Neutrophil (primary cell): ENCODE measurements around the gene SYCN.

ENCODE experiments used
- H3K27ac ChIP-seq: fragments of 200-600 bp; sonication (generic); 2 replicates; pipeline ENCODE4 v1.5.1; 2016; ENCODE audit warnings: mild to moderate bottlenecking, moderate library complexity
- H3K27me3 ChIP-seq: fragments of 200-600 bp; sonication (generic); 2 replicates; pipeline ENCODE4 v1.6.0; 2016; ENCODE audit warnings: mild to moderate bottlenecking
- H3K36me3 ChIP-seq: fragments of 200-600 bp; sonication (generic); 2 replicates; pipeline ENCODE4 v1.5.1; 2017
- H3K4me1 ChIP-seq, 2 experiments: fragments of 200-600 bp in 1 of 2; sonication (generic) in 1 of 2; 1 replicate in 1 of 2; 2 replicates in 1 of 2; pipeline versions ENCODE4 v1.5.1 to v1.6.1; 2013 to 2016; ENCODE audit warnings: low read depth in 1 of 2, low read length in 1 of 2, mild to moderate bottlenecking in 1 of 2, moderate library complexity in 1 of 2; ENCODE audit not compliant: control insufficient read depth in 1 of 2, insufficient read depth in 1 of 2
- H3K4me3 ChIP-seq, 2 experiments: fragments of 200-600 bp in 1 of 2; sonication (generic) in 1 of 2; 1 replicate in 1 of 2; 2 replicates in 1 of 2; pipeline ENCODE4 v1.5.1; 2013 to 2016; ENCODE audit warnings: low read depth in 1 of 2, low read length in 1 of 2, mild to moderate bottlenecking in 1 of 2, moderate library complexity in 1 of 2
- H3K9me3 ChIP-seq: fragments of 200-600 bp; sonication (generic); 2 replicates; pipeline ENCODE4 v1.5.1; 2016
- TF ChIP-seq, protein P1 (sequence below): fragments of 200-600 bp; sonication (generic); IDR thresholded peaks from 2 replicates; pipeline ENCODE4 v1.5.1; 2016; ENCODE audit warnings: antibody characterized with exemption

SYCN gene

DNA sequence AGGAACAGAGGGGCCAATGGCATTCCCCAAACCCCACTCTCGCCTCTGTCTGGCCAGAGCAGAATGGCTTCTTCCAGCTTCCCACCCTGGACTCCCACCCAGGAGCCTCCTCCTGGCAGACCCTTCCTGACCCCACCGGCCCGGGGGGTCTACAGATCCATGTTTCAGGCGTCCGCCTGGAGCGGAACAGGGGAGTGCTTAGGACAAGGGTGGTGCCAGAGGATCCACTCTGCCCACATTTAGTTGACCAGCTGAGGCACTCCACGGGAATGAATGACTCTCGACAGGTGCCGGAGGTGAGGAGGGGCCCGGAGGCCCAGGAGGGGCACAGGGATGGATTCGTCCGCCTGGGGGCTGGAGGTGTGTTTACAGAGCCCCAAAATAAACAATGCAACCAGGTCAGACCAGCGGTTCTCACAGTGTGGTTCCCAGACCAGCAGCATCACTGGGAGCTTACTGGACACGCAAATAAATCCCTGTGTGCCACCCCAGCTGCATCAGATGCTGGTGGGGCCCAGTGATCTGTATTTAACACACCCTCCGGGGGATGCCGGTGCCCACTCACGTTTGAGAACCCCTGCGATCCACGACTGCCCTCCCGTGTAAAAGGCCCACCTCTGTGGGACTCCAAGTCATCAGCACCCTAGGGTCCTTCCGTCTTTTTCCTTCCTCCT is 22.4 kb downstream of the SYCN start:
- TF ChIP-seq, protein P1, sequence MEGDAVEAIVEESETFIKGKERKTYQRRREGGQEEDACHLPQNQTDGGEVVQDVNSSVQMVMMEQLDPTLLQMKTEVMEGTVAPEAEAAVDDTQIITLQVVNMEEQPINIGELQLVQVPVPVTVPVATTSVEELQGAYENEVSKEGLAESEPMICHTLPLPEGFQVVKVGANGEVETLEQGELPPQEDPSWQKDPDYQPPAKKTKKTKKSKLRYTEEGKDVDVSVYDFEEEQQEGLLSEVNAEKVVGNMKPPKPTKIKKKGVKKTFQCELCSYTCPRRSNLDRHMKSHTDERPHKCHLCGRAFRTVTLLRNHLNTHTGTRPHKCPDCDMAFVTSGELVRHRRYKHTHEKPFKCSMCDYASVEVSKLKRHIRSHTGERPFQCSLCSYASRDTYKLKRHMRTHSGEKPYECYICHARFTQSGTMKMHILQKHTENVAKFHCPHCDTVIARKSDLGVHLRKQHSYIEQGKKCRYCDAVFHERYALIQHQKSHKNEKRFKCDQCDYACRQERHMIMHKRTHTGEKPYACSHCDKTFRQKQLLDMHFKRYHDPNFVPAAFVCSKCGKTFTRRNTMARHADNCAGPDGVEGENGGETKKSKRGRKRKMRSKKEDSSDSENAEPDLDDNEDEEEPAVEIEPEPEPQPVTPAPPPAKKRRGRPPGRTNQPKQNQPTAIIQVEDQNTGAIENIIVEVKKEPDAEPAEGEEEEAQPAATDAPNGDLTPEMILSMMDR: no peak
- no peaks in the 10 kb centered on the region for H3K4me1 ChIP-seq
- H3K4me3 ChIP-seq: no peak overlapping the region
- no peak overlapping the region for H3K27ac ChIP-seq
- peaks cover 33% of the 10 kb centered on the region for H3K36me3 ChIP-seq
- H3K27me3 ChIP-seq: no peaks in the 10 kb centered on the region
- no peaks in the 10 kb centered on the region for H3K9me3 ChIP-seq

DNA sequence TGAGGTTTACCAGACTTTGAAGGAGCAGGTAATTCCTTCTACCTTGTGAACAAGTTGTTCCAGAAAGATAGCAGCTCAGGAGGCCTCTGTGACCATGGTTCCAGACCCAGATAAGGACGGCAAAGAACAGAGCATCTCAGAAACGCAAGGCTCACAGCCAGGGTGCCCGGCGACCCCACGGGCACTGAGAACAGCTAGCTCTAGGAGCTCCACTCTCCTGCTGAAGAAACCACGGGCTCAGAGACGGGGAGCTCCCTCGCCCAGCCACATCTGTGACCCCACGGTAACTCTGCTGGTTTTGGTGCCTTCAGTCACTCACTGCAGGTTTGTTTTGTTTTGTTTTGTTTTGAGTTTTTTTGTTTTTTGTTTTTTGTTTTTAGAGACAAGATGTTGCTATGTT is 23.3 kb downstream of the SYCN start:
- TF ChIP-seq, protein P1: no peak
- H3K36me3 ChIP-seq: peaks cover 42% of the 10 kb centered on the region
- no peak overlapping the region for H3K4me3 ChIP-seq

DNA sequence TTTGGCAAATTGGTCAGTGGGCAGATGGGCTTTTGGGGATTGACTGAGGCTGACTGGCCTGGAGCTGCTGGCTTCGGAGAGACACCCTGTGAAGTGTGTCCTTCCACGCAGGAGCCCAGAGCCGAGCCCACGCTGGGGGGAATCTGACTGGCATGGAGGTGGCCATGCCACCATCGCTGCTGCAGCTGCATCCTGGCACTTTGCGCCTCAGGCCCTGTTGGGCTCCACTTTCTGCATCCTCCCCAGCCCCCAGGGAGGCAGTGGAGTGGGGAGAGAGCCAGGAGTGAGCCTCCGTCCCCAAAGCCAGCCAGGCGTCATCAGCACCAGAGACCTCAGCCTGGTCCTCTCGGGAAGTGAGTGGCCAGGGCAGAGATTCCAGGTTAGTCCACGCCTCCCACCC is 24.3 kb downstream of the SYCN start:
- Histone ChIP-seq H3K36me3 (peaks cover 52% of the 10 kb centered on the region), H3K27me3 (no peaks in the 10 kb centered on the region), H3K27ac (no peak overlapping the region), H3K9me3 (no peaks in the 10 kb centered on the region), H3K4me1 (no peaks in the 10 kb centered on the region), H3K4me3 (no peak overlapping the region)
- TF ChIP-seq, protein P1: no peak

More for the DNA sequence above, 23.3 kb downstream of the SYCN start:
- H3K27me3 ChIP-seq: no peaks in the 10 kb centered on the region
- no peaks in the 10 kb centered on the region for H3K9me3 ChIP-seq
- no peak overlapping the region for H3K27ac ChIP-seq
- H3K4me1 ChIP-seq: no peaks in the 10 kb centered on the region

DNA sequence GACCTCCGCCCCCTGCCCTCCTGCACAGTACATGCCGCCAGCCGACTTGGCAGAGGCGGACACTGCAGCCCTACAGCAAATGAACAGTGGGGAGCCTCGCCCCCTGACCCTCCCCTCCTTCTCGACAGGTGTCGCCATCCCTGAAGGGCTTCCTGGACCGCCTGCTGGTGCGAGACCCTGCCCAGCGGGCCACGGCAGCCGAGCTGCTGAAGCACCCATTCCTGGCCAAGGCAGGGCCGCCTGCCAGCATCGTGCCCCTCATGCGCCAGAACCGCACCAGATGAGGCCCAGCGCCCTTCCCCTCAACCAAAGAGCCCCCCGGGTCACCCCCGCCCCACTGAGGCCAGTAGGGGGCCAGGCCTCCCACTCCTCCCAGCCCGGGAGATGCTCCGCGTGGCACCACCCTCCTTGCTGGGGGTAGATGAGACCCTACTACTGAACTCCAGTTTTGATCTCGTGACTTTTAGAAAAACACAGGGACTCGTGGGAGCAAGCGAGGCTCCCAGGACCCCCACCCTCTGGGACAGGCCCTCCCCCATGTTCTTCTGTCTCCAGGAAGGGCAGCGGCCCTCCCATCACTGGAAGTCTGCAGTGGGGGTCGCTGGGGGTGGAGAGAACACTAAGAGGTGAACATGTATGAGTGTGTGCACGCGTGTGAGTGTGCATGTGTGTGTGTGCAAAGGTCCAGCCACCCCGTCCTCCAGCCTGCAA is 25.6 kb downstream of the SYCN start:
- TF ChIP-seq, protein P1: no peak
- Histone ChIP-seq H3K4me1 (no peaks in the 10 kb centered on the region), H3K27ac (no peak overlapping the region), H3K9me3 (no peaks in the 10 kb centered on the region), H3K4me3 (no peak overlapping the region), H3K27me3 (no peaks in the 10 kb centered on the region), H3K36me3 (peaks cover 65% of the 10 kb centered on the region)

DNA sequence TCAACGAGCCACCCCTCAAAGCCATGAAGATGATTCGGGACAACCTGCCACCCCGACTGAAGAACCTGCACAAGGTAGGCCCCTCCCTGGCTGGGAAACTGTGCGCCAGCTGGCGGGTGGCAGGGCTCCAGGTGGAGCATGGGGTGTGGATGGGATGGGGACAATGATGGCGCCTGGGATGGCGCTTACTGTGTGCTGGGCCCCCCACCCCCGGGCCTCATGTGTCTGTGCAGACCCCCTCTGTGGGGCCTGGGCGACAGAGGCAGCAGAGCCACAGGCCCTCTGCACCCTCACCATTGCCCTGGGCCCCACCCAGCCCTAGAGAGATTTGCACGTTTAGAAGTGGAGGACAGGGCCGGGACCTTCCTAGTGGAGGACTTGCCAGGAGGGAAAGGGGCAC is 26.3 kb downstream of the SYCN start:
- H3K4me1 ChIP-seq: no peaks in the 10 kb centered on the region
- TF ChIP-seq, protein P1: no peak
- no peaks in the 10 kb centered on the region for H3K9me3 ChIP-seq
- no peaks in the 10 kb centered on the region for H3K27me3 ChIP-seq
- no peak overlapping the region for H3K4me3 ChIP-seq
- peaks cover 72% of the 10 kb centered on the region for H3K36me3 ChIP-seq
- H3K27ac ChIP-seq: no peak overlapping the region
